GM19452 (cell line): Measurements from ENCODE around the gene MPP2.
"Not testable (repeated sequence)": the region's sequence is repeated elsewhere in the genome, so short reads cannot be mapped to it uniquely, and the experiment has no call there.

Source experiments
- ATAC-seq: cut with Tn5 transposase; IDR thresholded peaks from one replicate; pipeline ENCODE4 v1.9.1; 2021; ENCODE audit not compliant: unreplicated experiment

The MPP2 gene

GRCh38 chr17:43905400-43905984 is 1.8 kb downstream of the MPP2 start:
- ATAC-seq = no peak

- ATAC-seq = no peak
These were observed 5.3 kb downstream of the MPP2 start for GRCh38 chr17:43901861-43902589.

- ATAC-seq = no peak
These were observed 6.2 kb downstream of the MPP2 start for GRCh38 chr17:43900858-43901754.

- peak; percentile 53 for ATAC-seq
These were observed 7.0 kb downstream of the MPP2 start for GRCh38 chr17:43900183-43900857.

- no peak for ATAC-seq
These were observed 8.9 kb downstream of the MPP2 start for GRCh38 chr17:43898446-43898845.

GRCh38 chr17:43897831-43898230 is 9.5 kb downstream of the MPP2 start:
- ATAC-seq = no peak

- ATAC-seq = not testable (repeated sequence)
These were observed 12.8 kb downstream of the MPP2 start for GRCh38 chr17:43894494-43894893.

- no peak for ATAC-seq
These were observed 14.7 kb downstream of the MPP2 start for GRCh38 chr17:43892647-43892952.

GRCh38 chr17:43891851-43892646 is 15.3 kb downstream of the MPP2 start:
- ATAC-seq = no peak

GRCh38 chr17:43890240-43890639 is 17.1 kb downstream of the MPP2 start:
- ATAC-seq = no peak

- ATAC-seq = no peak
These were observed 18.8 kb downstream of the MPP2 start for GRCh38 chr17:43888548-43888947.

- ATAC-seq = no peak
These were observed 24.4 kb downstream of the MPP2 start for GRCh38 chr17:43882761-43883415.

GRCh38 chr17:43881758-43882505 is 25.4 kb downstream of the MPP2 start:
- no peak for ATAC-seq

- ATAC-seq = no peak
These were observed 26.2 kb downstream of the MPP2 start for GRCh38 chr17:43881181-43881580.

- no peak for ATAC-seq
These were observed 26.8 kb downstream of the MPP2 start for GRCh38 chr17:43880420-43880991.

GRCh38 chr17:43879723-43880419 is 27.5 kb downstream of the MPP2 start:
- no peak for ATAC-seq

- no peak for ATAC-seq
These were observed 28.8 kb downstream of the MPP2 start for GRCh38 chr17:43878260-43879175.
